H9 (cell line): ENCODE results near the gene C1S. TPM values are rescaled to one million over a fixed set of nuclear protein-coding genes. Genes with fewer than 3 reads are reported as not detected.

ENCODE experiments used
- DNase-seq: peaks from one replicate; pipeline ENCODE4 v3.0.0-alpha.2; 2017
- H2AFZ ChIP-seq: one replicate; pipeline ENCODE4 v1.6.1; 2013; ENCODE audit warnings: mild to moderate bottlenecking, low read length, control low read depth, moderate library complexity
- H2AK5ac ChIP-seq: 2 replicates; pipeline ENCODE4 v1.6.1; 2013; ENCODE audit warnings: low read length, control low read depth, mixed read lengths; ENCODE audit not compliant: insufficient read length
- H2BK120ac ChIP-seq: one replicate; pipeline ENCODE4 v1.6.1; 2013; ENCODE audit warnings: low read depth, mild to moderate bottlenecking, low read length, control low read depth, inconsistent platforms; ENCODE audit not compliant: poor library complexity, severe bottlenecking
- H2BK12ac ChIP-seq: 2 replicates; pipeline ENCODE4 v1.6.1; 2013; ENCODE audit warnings: low read length, control low read depth, mixed read lengths, low read depth; ENCODE audit not compliant: insufficient read length
- H2BK15ac ChIP-seq: 2 replicates; pipeline ENCODE4 v1.6.1; 2013; ENCODE audit warnings: low read depth, low read length, control low read depth
- H2BK20ac ChIP-seq: one replicate; pipeline ENCODE4 v1.6.1; 2013; ENCODE audit warnings: low read depth, mild to moderate bottlenecking, low read length, control low read depth, inconsistent platforms; ENCODE audit not compliant: poor library complexity, severe bottlenecking
- H2BK5ac ChIP-seq: 2 replicates; pipeline ENCODE4 v1.6.1; 2013; ENCODE audit warnings: low read length, control low read depth, mixed read lengths; ENCODE audit not compliant: insufficient read length
- H3K14ac ChIP-seq: 2 replicates; pipeline ENCODE4 v1.6.1; 2013; ENCODE audit warnings: low read length, control low read depth; ENCODE audit not compliant: insufficient read depth
- H3K18ac ChIP-seq: 2 replicates; pipeline ENCODE4 v1.6.1; 2013; ENCODE audit warnings: low read depth, mild to moderate bottlenecking, mixed read lengths, low read length, control low read depth; ENCODE audit not compliant: insufficient read length
- H3K23ac ChIP-seq: 2 replicates; pipeline ENCODE4 v1.6.1; 2013; ENCODE audit warnings: low read length, control low read depth, mixed read lengths, low read depth; ENCODE audit not compliant: insufficient read length
- H3K23me2 ChIP-seq: 2 replicates; pipeline ENCODE4 v1.6.1; 2013; ENCODE audit warnings: low read depth, mild to moderate bottlenecking, mixed read lengths, low read length, control low read depth; ENCODE audit not compliant: insufficient read length, poor library complexity, severe bottlenecking
- H3K27ac ChIP-seq: 2 replicates; pipeline ENCODE4 v1.5.1; 2013; ENCODE audit warnings: low read length, control low read depth, mixed read lengths, low read depth; ENCODE audit not compliant: insufficient read length
- H3K27me3 ChIP-seq: 2 replicates; pipeline ENCODE4 v1.6.1; 2013; ENCODE audit warnings: low read length, control low read depth, inconsistent platforms; ENCODE audit not compliant: insufficient read depth
- H3K4ac ChIP-seq: 2 replicates; pipeline ENCODE4 v1.6.1; 2013; ENCODE audit warnings: low read depth, mild to moderate bottlenecking, control low read depth, inconsistent platforms, low read length, moderate library complexity
- H3K4me1 ChIP-seq: 2 replicates; pipeline ENCODE4 v1.6.1; 2013; ENCODE audit warnings: low read length, control low read depth, inconsistent platforms; ENCODE audit not compliant: insufficient read depth
- H3K4me2 ChIP-seq: 2 replicates; pipeline ENCODE4 v1.6.1; 2013; ENCODE audit warnings: low read length, control low read depth, mixed read lengths; ENCODE audit not compliant: insufficient read length, insufficient read depth
- H3K56ac ChIP-seq: 2 replicates; pipeline ENCODE4 v1.6.1; 2013; ENCODE audit warnings: low read depth, mild to moderate bottlenecking, mixed read lengths, low read length, control low read depth; ENCODE audit not compliant: insufficient read length
- H3K79me1 ChIP-seq: 2 replicates; pipeline ENCODE4 v1.6.1; 2013; ENCODE audit warnings: low read depth, mild to moderate bottlenecking, moderate library complexity, low read length, control low read depth, inconsistent platforms; ENCODE audit not compliant: insufficient read depth, poor library complexity, severe bottlenecking
- H3K79me2 ChIP-seq: 2 replicates; pipeline ENCODE4 v1.6.1; 2013; ENCODE audit warnings: low read length, control low read depth, inconsistent platforms; ENCODE audit not compliant: insufficient read depth
- H3K9ac ChIP-seq: 2 replicates; pipeline ENCODE4 v1.6.1; 2013; ENCODE audit warnings: low read length, control low read depth, mixed read lengths; ENCODE audit not compliant: insufficient read length; ENCODE audit errors: extremely low read depth
- H3K9me3 ChIP-seq: one replicate; pipeline ENCODE4 v1.6.1; 2013; ENCODE audit warnings: low read depth, low read length, inconsistent platforms; ENCODE audit not compliant: control insufficient read depth
- H3T11ph ChIP-seq: one replicate; pipeline ENCODE4 v1.6.1; 2013; ENCODE audit warnings: mild to moderate bottlenecking, low read length, control low read depth, inconsistent platforms
- H4K20me1 ChIP-seq: one replicate; pipeline ENCODE4 v1.6.1; 2013; ENCODE audit not compliant: control insufficient read depth, insufficient read length, insufficient read depth
- H4K5ac ChIP-seq: 2 replicates; pipeline ENCODE4 v1.6.1; 2013; ENCODE audit warnings: low read depth, mild to moderate bottlenecking, mixed read lengths, low read length, control low read depth; ENCODE audit not compliant: insufficient read length
- H4K8ac ChIP-seq: replicated peaks from 2 replicates; pipeline ENCODE4 v1.6.1; 2013; ENCODE audit warnings: low read length, control low read depth, mixed read lengths, low read depth; ENCODE audit not compliant: insufficient read length
- H4K91ac ChIP-seq: 2 replicates; pipeline ENCODE4 v1.6.1; 2013; ENCODE audit warnings: low read depth, mild to moderate bottlenecking, moderate library complexity, mixed read lengths, low read length, control low read depth; ENCODE audit not compliant: insufficient read length
- H3K27ac Mint-ChIP-seq, 3 experiments: 2 replicates in 2 of 3; 3 replicates in 1 of 3; pipeline ENCODE4 v1.8.0; 2020 to 2021; ENCODE audit warnings: mixed read lengths in 3 of 3, mild to moderate bottlenecking in 1 of 3, moderate library complexity in 1 of 3
- H3K27me3 Mint-ChIP-seq: 2 replicates; pipeline ENCODE4 v1.8.0; 2021; ENCODE audit warnings: low read depth, mild to moderate bottlenecking, moderate library complexity, mixed read lengths
- H3K36me3 Mint-ChIP-seq, 3 experiments: 2 replicates in 2 of 3; 3 replicates in 1 of 3; pipeline ENCODE4 v1.8.0; 2020 to 2021; ENCODE audit warnings: low read depth in 3 of 3, mixed read lengths in 3 of 3; ENCODE audit not compliant: insufficient read depth in 1 of 3
- H3K4me1 Mint-ChIP-seq, 2 experiments: 2 replicates each; pipeline ENCODE4 v1.8.0; 2020; ENCODE audit warnings: mixed read lengths in 2 of 2
- H3K4me3 Mint-ChIP-seq, 2 experiments: 2 replicates in 1 of 2; 3 replicates in 1 of 2; pipeline ENCODE4 v1.8.0; 2020 to 2021; ENCODE audit warnings: mild to moderate bottlenecking in 2 of 2, mixed read lengths in 2 of 2, moderate library complexity in 1 of 2
- H3K9me3 Mint-ChIP-seq, 2 experiments: 2 replicates in 1 of 2; 3 replicates in 1 of 2; pipeline ENCODE4 v1.8.0; 2020; ENCODE audit warnings: mild to moderate bottlenecking in 2 of 2, mixed read lengths in 2 of 2, moderate library complexity in 1 of 2
- WGBS: extraction: QIAGEN DNeasy Blood & Tissue Kit; methylation state at CpG from one replicate; pipeline ENCODE4 v1.1.7; 2013; ENCODE audit warnings: missing lambda C conversion rate, low lambda C conversion rate, mixed read lengths; ENCODE audit not compliant: insufficient read length; ENCODE audit errors: extremely low coverage; 5-methylcytosine and 5-hydroxymethylcytosine counted together
- total RNA-seq: library from RNA; stranded (reverse); gene quantifications from 2 replicates; pipeline ENCODE4 v1.2.1, GENCODE V29; 2021
- TF ChIP-seq, protein P1 (sequence below): fragments of 200-600 bp; sonication (generic); conservative IDR thresholded peaks from 3 replicates; pipeline ENCODE4 v1.8.0; 2021; ENCODE audit warnings: antibody characterized with exemption, mild to moderate bottlenecking

The C1S gene
- total RNA-seq, 1 experiment from 2014 or later, result 4.2 TPM

DNA sequence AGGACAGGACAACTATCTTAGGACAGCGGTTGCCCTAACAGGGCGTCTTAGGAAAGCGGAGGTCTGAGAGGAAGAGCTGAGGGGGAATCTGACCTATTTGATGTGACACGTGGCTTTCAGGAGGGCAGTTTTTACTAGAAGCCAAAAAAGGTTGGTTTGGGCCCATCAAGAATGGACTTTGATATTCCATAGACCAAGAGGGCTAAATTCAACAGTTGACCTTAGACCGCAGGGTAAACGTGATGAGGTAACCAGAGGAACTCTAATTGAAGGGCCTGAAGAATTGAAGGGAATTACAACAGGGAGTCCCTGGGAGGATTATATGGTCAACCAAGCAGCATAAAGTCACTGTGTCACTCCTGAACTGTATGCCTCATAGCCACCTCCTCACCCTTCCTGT lies 11.5 kb downstream of the C1S start:
- Histone ChIP-seq H2BK120ac (no peak overlapping the region), H3K9ac (no peak overlapping the region), H3K27me3 (no peaks in the 10 kb centered on the region), H3K18ac (no peak overlapping the region), H3K79me2 (no peaks in the 10 kb centered on the region), H4K8ac (no peak overlapping the region), H4K91ac (no peak overlapping the region), H2BK5ac (no peak overlapping the region), H3K9me3 (no peaks in the 10 kb centered on the region), H3K27ac (no peak overlapping the region), H3K23me2 (no peaks in the 10 kb centered on the region), H3K14ac (no peak overlapping the region), H2AFZ (no peak overlapping the region), H2BK12ac (no peak overlapping the region), H4K20me1 (no peaks in the 10 kb centered on the region), H3T11ph (no peak overlapping the region), H2AK5ac (no peak overlapping the region), H3K4ac (no peak overlapping the region), H2BK15ac (no peak overlapping the region), H3K4me2 (no peak overlapping the region), H2BK20ac (no peak overlapping the region), H3K4me1 (no peaks in the 10 kb centered on the region), H3K23ac (no peak overlapping the region), H3K79me1 (no peaks in the 10 kb centered on the region), H3K56ac (no peak overlapping the region), H4K5ac (no peak overlapping the region)
- no peak for DNase-seq
- no CpG with 5 or more reads among the region's 6 CpGs for WGBS
- TF ChIP-seq, protein P1, sequence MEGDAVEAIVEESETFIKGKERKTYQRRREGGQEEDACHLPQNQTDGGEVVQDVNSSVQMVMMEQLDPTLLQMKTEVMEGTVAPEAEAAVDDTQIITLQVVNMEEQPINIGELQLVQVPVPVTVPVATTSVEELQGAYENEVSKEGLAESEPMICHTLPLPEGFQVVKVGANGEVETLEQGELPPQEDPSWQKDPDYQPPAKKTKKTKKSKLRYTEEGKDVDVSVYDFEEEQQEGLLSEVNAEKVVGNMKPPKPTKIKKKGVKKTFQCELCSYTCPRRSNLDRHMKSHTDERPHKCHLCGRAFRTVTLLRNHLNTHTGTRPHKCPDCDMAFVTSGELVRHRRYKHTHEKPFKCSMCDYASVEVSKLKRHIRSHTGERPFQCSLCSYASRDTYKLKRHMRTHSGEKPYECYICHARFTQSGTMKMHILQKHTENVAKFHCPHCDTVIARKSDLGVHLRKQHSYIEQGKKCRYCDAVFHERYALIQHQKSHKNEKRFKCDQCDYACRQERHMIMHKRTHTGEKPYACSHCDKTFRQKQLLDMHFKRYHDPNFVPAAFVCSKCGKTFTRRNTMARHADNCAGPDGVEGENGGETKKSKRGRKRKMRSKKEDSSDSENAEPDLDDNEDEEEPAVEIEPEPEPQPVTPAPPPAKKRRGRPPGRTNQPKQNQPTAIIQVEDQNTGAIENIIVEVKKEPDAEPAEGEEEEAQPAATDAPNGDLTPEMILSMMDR, result no peak
- H3K4me1 Mint-ChIP-seq, result 0 out of 4 replicates have a peak, but pooled peaks cover 0 to 2% of the 10 kb centered on the region in 2 experiments
- H3K27me3 Mint-ChIP-seq, result peaks cover 14% of the 10 kb centered on the region
- H3K27ac Mint-ChIP-seq, result no peak overlapping the region
- H3K36me3 Mint-ChIP-seq, result no peaks in the 10 kb centered on the region
- H3K9me3 Mint-ChIP-seq, result no peaks in the 10 kb centered on the region; a peak in 1 of 5 replicates
- no peak overlapping the region for H3K4me3 Mint-ChIP-seq
